SK-N-DZ (cell line): Measurements from ENCODE around the gene CALCOCO2. TPM values are rescaled to one million over a fixed set of nuclear protein-coding genes. Genes with fewer than 3 reads are reported as not detected.
"Not testable (repeated sequence)": the region's sequence is repeated elsewhere in the genome, so short reads cannot be mapped to it uniquely, and the experiment has no call there.

Experiments
- DNase-seq: peaks from one replicate; pipeline ENCODE4 v3.0.0-alpha.2; 2015; ENCODE audit warnings: low spot score
- polyA plus RNA-seq, 2 experiments: library from polyadenylated mRNA; depleted of rRNA; stranded (reverse); fragments of >200 nt; gene quantifications; 2 replicates each; pipeline ENCODE4 v1.2.3, GENCODE V29; 2014

CALCOCO2 gene
- 24.5 and 35.7 TPM in 2 replicates for polyA plus RNA-seq (2014; cell fraction: cytosol; rRNA removed)
- polyA plus RNA-seq (2014; cell fraction: nucleus; rRNA removed), result 30.8 and 35.2 TPM in 2 replicates

GRCh38 chr17:48830840-48831548 lies at the start of gene CALCOCO2:
Gene CALCOCO2, plus strand, starts transcription at chr17:48831035. Its CDS starts 10,673 bp downstream, at chr17:48841708.
- peak; percentile 94 for DNase-seq

- DNase-seq, result no peak
Measured at GRCh38 chr17:48787828-48788227, 43.0 kb upstream of the CALCOCO2 start.

GRCh38 chr17:48790607-48791127 lies 40.2 kb upstream of the CALCOCO2 start:
- DNase-seq, result no peak

- DNase-seq, result peak; percentile 60
Measured at GRCh38 chr17:48791128-48792032, 39.5 kb upstream of the CALCOCO2 start.

- DNase-seq, result no peak
Measured at GRCh38 chr17:48792033-48792798, 38.6 kb upstream of the CALCOCO2 start.

GRCh38 chr17:48795444-48796162 lies 35.2 kb upstream of the CALCOCO2 start:
- no peak for DNase-seq

GRCh38 chr17:48796163-48796522 lies 34.7 kb upstream of the CALCOCO2 start:
- DNase-seq, result not testable (repeated sequence)

- no peak for DNase-seq
Measured at GRCh38 chr17:48799069-48799723, 31.6 kb upstream of the CALCOCO2 start.

GRCh38 chr17:48800626-48801217 lies 30.1 kb upstream of the CALCOCO2 start:
- no peak for DNase-seq

GRCh38 chr17:48804936-48805411 lies 25.9 kb upstream of the CALCOCO2 start:
- peak; percentile 66 for DNase-seq

- DNase-seq, result no peak
Measured at GRCh38 chr17:48809182-48809581, 21.7 kb upstream of the CALCOCO2 start.

GRCh38 chr17:48812001-48812400 lies 18.8 kb upstream of the CALCOCO2 start:
- DNase-seq, result no peak

GRCh38 chr17:48814504-48814903 lies 16.3 kb upstream of the CALCOCO2 start:
- peak; percentile 55 for DNase-seq

GRCh38 chr17:48815311-48815710 lies 15.5 kb upstream of the CALCOCO2 start:
- no peak for DNase-seq

- DNase-seq, result no peak
Measured at GRCh38 chr17:48816438-48816773, 14.4 kb upstream of the CALCOCO2 start.

GRCh38 chr17:48816774-48817590 lies 13.9 kb upstream of the CALCOCO2 start, which contains the start of gene TTLL6:
Gene TTLL6, minus strand, starts transcription at chr17:48817229. Its CDS starts 157 bp downstream, at chr17:48817072.
- DNase-seq, result peak; percentile 95

- no peak for DNase-seq
Measured at GRCh38 chr17:48818361-48818841, 12.4 kb upstream of the CALCOCO2 start.

GRCh38 chr17:48819466-48819865 lies 11.4 kb upstream of the CALCOCO2 start:
- DNase-seq, result no peak

GRCh38 chr17:48820936-48821335 lies 9.9 kb upstream of the CALCOCO2 start:
- DNase-seq, result not testable (repeated sequence)
